Gastroesophageal sphincter (tissue), 3 donors: Measurements from ENCODE around the gene OXSR1.

Experiments used
- POLR2A ChIP-seq, 2 donors: fragments of 450-650 bp; IDR thresholded peaks; one replicate each; pipeline ENCODE4 v1.6.1; 2017; ENCODE audit warnings: antibody characterized with exemption in 2 of 2, mild to moderate bottlenecking in 2 of 2, moderate library complexity in 1 of 2
- TF ChIP-seq, protein P1 (sequence below), 4 experiments: fragments of 200-600 bp in 2 of 4; fragments of 450-650 bp in 2 of 4; sonication (generic) in 1 of 4; IDR thresholded peaks; one replicate each; pipeline ENCODE4 v1.5.1; 2017 to 2019; ENCODE audit warnings: antibody characterized with exemption in 4 of 4, mild to moderate bottlenecking in 2 of 4, moderate library complexity in 2 of 4

DNA sequence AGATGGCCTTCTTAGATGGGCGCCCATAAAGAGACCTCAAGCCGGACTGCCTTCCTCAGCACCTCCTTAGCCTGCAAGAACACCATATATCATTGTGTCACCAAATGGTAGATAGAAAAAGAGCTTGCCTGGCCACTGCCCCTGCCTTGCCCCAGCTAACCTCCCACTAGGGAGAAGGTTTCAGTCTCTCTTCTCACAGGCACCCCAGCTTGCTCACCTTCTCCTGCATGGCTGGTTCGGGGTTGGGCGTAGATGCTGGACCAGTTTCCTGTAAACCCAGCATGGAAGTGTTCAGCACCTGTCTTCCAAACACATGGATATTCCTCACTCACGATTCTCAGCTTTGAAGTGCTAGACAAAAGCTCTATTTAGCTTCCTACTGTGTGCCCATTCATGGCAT, 113.5 kb downstream of the OXSR1 start:
- TF ChIP-seq, protein P1, sequence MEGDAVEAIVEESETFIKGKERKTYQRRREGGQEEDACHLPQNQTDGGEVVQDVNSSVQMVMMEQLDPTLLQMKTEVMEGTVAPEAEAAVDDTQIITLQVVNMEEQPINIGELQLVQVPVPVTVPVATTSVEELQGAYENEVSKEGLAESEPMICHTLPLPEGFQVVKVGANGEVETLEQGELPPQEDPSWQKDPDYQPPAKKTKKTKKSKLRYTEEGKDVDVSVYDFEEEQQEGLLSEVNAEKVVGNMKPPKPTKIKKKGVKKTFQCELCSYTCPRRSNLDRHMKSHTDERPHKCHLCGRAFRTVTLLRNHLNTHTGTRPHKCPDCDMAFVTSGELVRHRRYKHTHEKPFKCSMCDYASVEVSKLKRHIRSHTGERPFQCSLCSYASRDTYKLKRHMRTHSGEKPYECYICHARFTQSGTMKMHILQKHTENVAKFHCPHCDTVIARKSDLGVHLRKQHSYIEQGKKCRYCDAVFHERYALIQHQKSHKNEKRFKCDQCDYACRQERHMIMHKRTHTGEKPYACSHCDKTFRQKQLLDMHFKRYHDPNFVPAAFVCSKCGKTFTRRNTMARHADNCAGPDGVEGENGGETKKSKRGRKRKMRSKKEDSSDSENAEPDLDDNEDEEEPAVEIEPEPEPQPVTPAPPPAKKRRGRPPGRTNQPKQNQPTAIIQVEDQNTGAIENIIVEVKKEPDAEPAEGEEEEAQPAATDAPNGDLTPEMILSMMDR (IDR thresholded peaks at IDR 0.05) = no peak
- no peak for TF ChIP-seq POLR2A (IDR thresholded peaks at IDR 0.05)
